ENCODE results near the gene PPFIBP2.

Gene PPFIBP2

DNA sequence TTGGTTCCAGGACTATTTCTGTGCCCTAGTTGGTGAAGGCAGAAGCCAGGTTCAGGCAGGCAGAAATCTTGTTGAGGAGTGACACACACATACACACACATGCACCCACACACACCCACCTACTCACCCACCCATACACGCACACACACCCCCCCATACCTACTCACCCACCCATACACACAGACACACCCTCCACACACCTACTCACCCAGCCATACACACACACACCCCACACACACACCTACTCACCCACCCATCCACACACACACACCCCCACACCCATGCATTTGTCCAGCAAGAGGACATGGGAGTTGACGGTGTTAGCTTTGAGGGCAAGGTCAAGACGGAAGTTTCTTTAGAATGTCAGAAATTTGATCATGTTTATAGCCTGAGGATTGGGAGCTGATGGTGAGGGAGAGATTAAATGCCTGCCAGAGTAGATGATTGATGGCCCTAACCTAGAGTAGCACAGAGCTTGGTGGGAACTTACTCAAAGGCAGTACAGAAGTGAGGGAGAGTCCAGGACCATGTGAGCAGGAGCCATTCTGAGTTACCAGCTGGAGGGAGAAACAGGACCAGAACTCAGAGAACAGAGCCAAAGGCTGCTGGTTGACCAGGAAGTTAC, 90.6 kb downstream of the PPFIBP2 start:
- no peak for DNase-seq

DNA sequence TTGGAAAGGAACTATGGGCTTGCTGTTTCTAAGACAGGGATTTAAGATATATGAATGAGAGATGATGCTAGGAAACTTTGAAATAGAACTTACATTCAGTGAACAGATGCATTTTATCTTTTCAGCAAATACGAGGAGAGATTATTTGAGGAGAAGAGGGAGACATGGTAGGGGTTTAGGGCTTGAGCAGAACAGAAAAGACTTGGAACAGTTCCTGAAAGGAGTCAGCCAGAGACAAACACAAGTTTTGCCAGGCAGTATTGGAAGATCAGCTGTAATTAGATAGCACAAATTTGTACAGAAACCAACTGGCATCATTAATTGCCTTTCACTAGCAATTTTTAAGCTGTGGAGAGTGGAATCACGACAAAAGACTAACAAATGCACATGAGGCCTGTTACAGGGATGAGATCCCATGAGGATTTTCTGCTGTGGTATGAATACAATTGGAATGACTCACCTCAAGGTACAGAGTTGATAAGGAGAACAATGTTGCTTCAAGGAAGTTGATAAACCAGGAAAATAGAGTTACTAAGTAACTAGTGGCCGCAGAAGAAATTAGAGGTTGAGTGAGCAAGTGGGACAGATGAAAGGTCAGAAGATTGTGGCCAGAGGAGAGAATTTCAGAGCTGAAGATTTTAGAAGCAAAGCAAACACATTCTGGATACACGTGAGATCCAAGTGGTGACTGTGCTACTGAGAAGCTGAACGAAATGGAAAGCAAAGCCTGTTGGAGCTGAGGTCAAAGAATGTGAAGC, 91.6 kb downstream of the PPFIBP2 start:
- DNase-seq = no peak

- DNase-seq = no peak
Observed at GRCh38 chr11:7606496-7606895, 92.7 kb downstream of the PPFIBP2 start.

DNA sequence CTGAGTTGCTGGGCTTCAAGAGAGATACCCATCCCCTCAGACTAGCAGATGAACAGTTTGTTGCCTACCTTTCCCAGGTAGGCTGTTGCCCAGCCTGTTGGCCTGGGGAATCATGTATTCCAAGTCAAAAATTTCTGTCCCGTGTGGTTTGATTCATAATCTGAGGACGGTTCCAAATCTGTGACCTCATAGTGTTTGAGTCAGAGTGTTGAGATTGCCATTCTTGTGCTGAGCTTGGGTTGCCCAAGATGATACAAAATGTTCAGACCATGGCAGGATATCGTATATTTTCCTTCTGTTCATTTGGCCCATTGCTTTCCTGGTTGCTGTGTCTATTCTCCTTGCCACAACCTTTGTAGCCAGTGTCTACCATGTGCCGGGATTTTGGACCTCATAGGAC, 95.2 kb downstream of the PPFIBP2 start:
- no peak for DNase-seq

DNA sequence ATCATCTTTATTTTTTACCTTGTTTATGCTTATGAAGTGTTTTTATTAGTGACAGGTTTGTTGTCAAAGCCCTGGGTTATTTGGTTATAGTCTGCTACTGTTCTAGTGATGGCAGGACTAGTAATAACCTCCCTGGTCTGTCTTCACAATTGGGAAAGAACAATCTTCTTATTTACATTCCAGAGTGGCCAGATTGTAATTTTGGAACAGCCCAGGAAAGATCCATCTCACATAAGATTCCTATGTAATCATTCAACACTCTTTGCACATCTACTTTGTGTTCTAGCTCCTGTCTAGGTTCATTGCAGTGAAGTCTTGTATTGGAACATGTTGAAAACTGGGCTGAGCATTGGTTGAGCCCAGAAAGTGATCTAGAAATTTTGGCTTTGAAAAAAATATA, 95.7 kb downstream of the PPFIBP2 start:
- DNase-seq = no peak

GRCh38 chr11:7610393-7610792, 96.6 kb downstream of the PPFIBP2 start:
- DNase-seq = no peak

DNA sequence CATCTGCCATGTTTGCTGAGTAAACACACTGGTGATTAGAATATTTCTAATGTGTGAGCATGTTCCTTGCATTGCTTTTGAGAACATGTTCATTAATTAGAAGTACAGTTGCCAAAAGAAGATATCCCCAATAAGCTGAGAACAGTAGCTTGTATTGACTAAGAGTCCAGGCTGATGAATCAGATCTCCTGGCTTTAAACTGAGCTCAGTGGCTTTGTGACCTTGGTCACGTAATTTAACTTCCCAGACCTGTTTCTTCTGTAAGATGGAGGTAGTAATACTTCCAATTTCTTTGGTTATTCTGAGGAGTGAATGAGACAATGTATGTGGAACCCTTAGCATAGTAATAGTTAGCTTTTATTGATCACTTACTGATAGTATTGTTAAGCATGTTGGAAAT, 97.6 kb downstream of the PPFIBP2 start:
- no peak for DNase-seq

GRCh38 chr11:7612056-7612660, 98.4 kb downstream of the PPFIBP2 start:
- no peak for DNase-seq

DNA sequence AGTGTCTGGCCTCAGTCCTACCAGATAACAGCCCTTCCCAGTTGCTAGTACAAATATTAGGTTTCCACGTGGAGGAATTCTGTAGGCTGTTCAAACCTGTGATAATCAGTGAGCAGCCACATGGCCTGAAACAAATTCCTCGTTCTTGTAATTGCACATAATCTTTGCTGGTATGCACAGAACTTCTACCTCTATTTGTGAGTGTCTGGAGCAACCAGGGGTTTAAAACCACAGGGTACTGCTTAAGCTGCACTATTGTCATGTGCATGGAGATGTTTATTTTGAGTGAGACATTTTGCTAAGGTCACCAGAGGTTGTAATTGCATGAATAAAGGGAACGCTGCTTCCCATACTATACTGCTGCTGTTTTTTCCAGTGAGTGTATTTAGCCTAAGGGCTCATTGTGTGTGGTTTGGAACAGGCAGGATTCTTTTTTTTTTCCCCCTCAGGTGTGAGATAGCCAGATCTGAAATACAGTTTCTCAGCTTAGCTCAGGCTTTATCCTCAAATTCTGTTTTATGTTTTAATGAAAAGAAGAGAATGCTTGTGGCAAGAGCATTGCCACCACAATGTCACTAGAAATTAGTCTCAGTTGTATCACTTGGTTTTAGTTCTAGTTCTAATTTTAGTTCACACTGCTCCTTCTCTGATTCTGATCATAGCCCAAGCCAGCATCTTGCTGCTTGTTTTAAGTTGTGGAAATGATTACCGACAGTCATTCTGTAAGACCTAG, 99.0 kb downstream of the PPFIBP2 start:
- no peak for DNase-seq

GRCh38 chr11:7613394-7613720, 99.6 kb downstream of the PPFIBP2 start:
- DNase-seq = no peak

GRCh38 chr11:7614656-7615055, 100.9 kb downstream of the PPFIBP2 start:
- no peak for DNase-seq

DNA sequence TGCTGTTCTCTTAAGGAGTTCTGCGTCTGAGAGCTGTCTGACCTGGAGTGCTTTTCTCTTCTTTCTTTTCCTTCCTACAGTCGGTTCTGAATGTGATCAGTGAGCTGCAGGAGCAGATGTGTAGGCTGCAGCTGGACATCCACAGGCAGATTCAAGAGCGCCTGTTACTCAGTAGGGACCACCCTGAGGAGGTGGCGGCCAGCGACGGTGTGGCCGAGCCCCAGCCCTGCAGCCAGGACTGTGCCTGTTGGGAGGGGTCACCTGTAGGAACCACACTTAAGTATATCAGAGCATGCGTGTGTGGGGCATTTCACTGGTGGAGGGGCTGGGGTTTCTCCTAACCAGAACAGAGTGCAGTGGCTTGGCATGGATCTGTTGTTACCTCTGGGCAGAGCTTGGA, 103.2 kb downstream of the PPFIBP2 start:
- DNase-seq = no peak

- DNase-seq = no peak
Observed at GRCh38 chr11:7619322-7619721, 105.5 kb downstream of the PPFIBP2 start.

- no peak for DNase-seq
Observed at GRCh38 chr11:7621090-7621489, 107.3 kb downstream of the PPFIBP2 start.

DNA sequence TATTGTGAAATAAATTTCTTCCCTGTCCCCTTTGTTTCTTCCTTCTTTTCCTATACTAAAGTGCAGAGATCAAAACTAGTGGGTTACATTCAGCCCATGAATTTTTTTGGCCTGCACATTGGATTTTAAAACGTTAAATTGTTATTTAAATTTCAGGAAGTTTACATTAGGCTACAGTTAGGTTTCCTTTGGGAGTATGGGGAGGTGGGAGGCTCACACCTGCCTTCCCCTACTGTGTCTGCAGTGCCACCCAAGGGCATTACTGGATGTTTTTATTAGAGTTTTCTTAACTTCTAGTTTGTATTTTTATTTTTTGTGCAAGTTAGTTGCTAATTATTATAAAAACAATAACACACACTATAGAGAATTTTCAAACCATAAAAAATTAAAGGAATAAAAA, 107.8 kb downstream of the PPFIBP2 start:
- no peak for DNase-seq

- no peak for DNase-seq
Observed at GRCh38 chr11:7622721-7623120, 108.9 kb downstream of the PPFIBP2 start.

GRCh38 chr11:7628660-7629059, 114.9 kb downstream of the PPFIBP2 start:
- DNase-seq = no peak

DNA sequence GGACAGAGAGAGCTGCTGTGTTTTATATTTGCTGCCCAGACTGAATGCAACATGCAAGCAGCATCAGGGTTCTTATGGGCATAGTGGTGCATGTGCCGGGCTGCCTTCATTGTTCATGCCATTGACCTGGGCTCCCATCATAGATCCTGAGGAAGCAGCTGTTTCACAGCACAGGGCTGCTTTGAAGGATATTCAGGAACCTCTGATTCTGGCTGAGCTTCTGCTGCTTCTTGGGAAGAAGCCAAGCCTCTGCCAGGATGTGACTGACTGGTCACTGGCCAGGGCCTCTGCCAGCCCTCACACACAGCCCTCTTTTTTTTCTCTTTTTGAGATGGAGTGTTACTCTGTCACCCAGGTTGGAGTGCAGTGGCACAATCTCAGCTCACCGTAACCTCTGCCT, 116.2 kb downstream of the PPFIBP2 start:
- no peak for DNase-seq

DNA sequence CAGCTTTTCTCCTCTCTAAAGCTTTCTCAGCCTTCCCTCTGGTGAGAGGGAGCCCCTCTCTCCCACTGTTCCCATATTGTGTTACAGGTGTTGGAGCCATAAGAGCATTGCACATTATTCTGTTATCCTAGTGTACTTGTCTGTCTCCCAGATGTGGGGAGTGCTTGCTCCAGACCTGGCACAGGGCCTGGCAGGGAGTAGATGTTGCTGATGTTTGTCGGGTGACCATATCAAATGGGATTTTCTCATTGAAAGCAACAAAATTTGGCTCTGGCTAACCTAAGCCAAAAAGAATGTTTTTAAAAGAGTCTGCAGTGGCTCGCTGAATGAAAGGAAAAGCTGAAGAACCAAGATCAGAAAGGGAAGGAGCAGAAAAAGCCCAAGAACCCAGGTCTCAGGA, 118.4 kb downstream of the PPFIBP2 start:
- DNase-seq = no peak

DNA sequence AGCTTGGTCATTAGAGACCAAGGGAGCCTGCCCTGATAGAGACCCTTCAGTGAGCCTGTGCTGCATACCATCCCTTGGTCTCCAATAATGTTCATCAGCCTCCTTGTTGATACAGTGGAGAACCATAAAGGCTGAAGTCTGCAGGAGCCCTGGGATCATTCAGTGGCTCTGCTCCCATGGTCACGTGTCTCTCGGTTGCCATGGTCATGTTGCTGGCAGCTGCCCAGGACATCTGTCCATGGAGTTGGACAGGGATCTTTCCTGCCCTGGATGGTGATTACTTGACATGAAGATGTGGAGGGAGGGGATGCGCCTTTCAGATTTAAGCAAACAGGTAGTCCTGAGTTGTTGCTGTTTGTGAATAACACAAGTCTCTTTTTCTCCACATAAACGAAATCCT, 121.3 kb downstream of the PPFIBP2 start:
- no peak for DNase-seq

DNA sequence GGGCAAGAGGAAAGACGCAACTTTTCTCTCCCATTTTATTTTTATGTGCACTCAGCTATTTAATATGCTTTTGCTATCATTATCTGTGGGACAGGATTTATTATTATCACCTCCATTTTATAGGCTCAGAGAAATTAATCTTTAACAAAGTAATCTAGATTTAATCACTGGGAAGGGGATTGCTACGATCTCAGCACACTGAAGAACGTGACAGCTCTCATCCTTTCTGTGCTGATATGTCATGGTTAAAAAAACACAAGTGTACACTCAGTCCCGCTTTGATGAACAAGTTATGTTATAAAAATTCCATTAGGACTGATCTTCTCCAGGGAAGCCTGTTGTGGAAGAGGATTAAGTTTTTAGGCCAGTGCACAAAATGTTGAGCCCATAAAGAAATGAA, 121.9 kb downstream of the PPFIBP2 start:
- no peak for DNase-seq

DNA sequence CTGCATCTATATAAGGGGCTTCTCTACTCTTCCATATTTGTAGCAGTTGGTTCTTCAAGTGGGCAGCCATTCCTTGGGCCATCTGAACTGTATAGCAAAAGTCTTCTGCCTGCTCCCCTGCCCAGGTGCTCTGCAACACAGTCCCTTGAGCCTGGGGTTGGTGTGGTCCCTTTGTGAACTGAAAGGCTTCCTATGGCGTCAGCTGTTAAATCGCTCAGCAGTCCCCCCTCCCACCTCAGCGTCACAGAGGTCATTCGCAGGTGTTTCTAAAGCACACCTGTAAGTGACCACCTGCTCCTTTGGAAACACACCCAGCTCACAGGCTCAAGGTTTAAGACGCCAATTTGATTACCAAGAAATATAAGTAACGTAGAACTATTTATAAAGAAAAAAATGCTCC, 122.6 kb downstream of the PPFIBP2 start:
- no peak for DNase-seq

- DNase-seq = no peak
Observed at GRCh38 chr11:7637447-7638157, 123.8 kb downstream of the PPFIBP2 start.
